Neuronal stem cell (in vitro differentiated cells): ENCODE data around the gene NOVA2.

Experiments
- DNase-seq: peaks from one replicate; pipeline ENCODE4 v3.0.0-alpha.2; 2013; ENCODE audit warnings: low spot score
- H2AFZ ChIP-seq: one replicate; pipeline ENCODE4 v1.6.1; 2013; ENCODE audit warnings: mild to moderate bottlenecking, low read length, inconsistent platforms
- H2AK5ac ChIP-seq: 2 replicates; pipeline ENCODE4 v1.6.1; 2013; ENCODE audit warnings: low read depth, mild to moderate bottlenecking, inconsistent platforms, low read length, moderate library complexity, mixed read lengths
- H2BK120ac ChIP-seq: 2 replicates; pipeline ENCODE4 v1.6.1; 2013; ENCODE audit warnings: low read depth, mild to moderate bottlenecking, inconsistent platforms, low read length, moderate library complexity, mixed read lengths
- H2BK12ac ChIP-seq: one replicate; pipeline ENCODE4 v1.6.1; 2013; ENCODE audit warnings: low read length, inconsistent platforms
- H2BK15ac ChIP-seq: 2 replicates; pipeline ENCODE4 v1.6.1; 2013; ENCODE audit warnings: mild to moderate bottlenecking, low read length, inconsistent platforms, mixed read lengths
- H2BK5ac ChIP-seq: one replicate; pipeline ENCODE4 v1.6.1; 2013; ENCODE audit warnings: inconsistent platforms, mild to moderate bottlenecking, low read length, moderate library complexity
- H3K14ac ChIP-seq: one replicate; pipeline ENCODE4 v1.6.1; 2013; ENCODE audit warnings: low read length, inconsistent platforms
- H3K18ac ChIP-seq: 2 replicates; pipeline ENCODE4 v1.6.1; 2013; ENCODE audit warnings: low read length, inconsistent platforms
- H3K23ac ChIP-seq: 2 replicates; pipeline ENCODE4 v1.6.1; 2013; ENCODE audit warnings: low read depth, mild to moderate bottlenecking, mixed read lengths, low read length, inconsistent platforms; ENCODE audit not compliant: poor library complexity
- H3K27ac ChIP-seq: replicated peaks from 3 replicates; pipeline ENCODE4 v1.5.1; 2013; ENCODE audit warnings: low read length, inconsistent platforms
- H3K27me3 ChIP-seq, 3 experiments: 2 replicates each; pipeline ENCODE4 v1.6.1; 2013; ENCODE audit warnings: low read length in 3 of 3, mild to moderate bottlenecking in 2 of 3, inconsistent platforms in 1 of 3, low read depth in 1 of 3, mixed read lengths in 1 of 3, moderate library complexity in 1 of 3; ENCODE audit not compliant: control insufficient read depth in 3 of 3, insufficient read depth in 3 of 3
- H3K36me3 ChIP-seq, 2 donors: replicated peaks in 1 of 2; 2 replicates each; pipeline ENCODE4 v1.6.1; 2013; ENCODE audit warnings: low read length in 2 of 2; ENCODE audit not compliant: control insufficient read depth in 2 of 2, insufficient read depth in 2 of 2
- H3K4ac ChIP-seq: 2 replicates; pipeline ENCODE4 v1.6.1; 2013; ENCODE audit warnings: inconsistent platforms, mild to moderate bottlenecking, low read length, moderate library complexity
- H3K4me1 ChIP-seq, 2 donors: 1 replicate in 1 of 2; 2 replicates in 1 of 2; pipeline ENCODE4 v1.6.1; 2013; ENCODE audit warnings: low read length in 2 of 2, low read depth in 1 of 2; ENCODE audit not compliant: control insufficient read depth in 2 of 2, insufficient read depth in 1 of 2
- H3K4me2 ChIP-seq: one replicate; pipeline ENCODE4 v1.6.1; 2013; ENCODE audit warnings: mild to moderate bottlenecking, low read length, inconsistent platforms; ENCODE audit not compliant: insufficient read depth, poor library complexity, severe bottlenecking
- H3K4me3 ChIP-seq, 2 donors: 2 replicates each; pipeline ENCODE4 v1.5.1; 2013; ENCODE audit warnings: low read length in 2 of 2, mild to moderate bottlenecking in 2 of 2, inconsistent platforms in 1 of 2, moderate library complexity in 1 of 2
- H3K79me1 ChIP-seq: one replicate; pipeline ENCODE4 v1.6.1; 2013; ENCODE audit warnings: low read depth, mild to moderate bottlenecking, inconsistent platforms, low read length, moderate library complexity
- H3K9ac ChIP-seq: one replicate; pipeline ENCODE4 v1.6.1; 2013; ENCODE audit warnings: mild to moderate bottlenecking, low read depth, low read length, inconsistent platforms; ENCODE audit not compliant: poor library complexity
- H3K9me3 ChIP-seq, 2 donors: replicated peaks in 1 of 2; 2 replicates each; pipeline versions ENCODE3 to v1.6.1; 2013; ENCODE audit warnings: low read length in 2 of 2, mild to moderate bottlenecking in 2 of 2, inconsistent platforms in 1 of 2, low read depth in 1 of 2, mixed read lengths in 1 of 2, moderate library complexity in 1 of 2; ENCODE audit not compliant: control insufficient read depth in 2 of 2, insufficient read depth in 1 of 2
- H4K8ac ChIP-seq: one replicate; pipeline ENCODE4 v1.6.1; 2013; ENCODE audit warnings: low read depth, mild to moderate bottlenecking, inconsistent platforms, low read length, moderate library complexity
- H4K91ac ChIP-seq: one replicate; pipeline ENCODE4 v1.6.1; 2013; ENCODE audit warnings: low read length, low read depth, mild to moderate bottlenecking, inconsistent platforms; ENCODE audit not compliant: poor library complexity
- WGBS, 2 donors: extraction: QIAGEN DNeasy Blood & Tissue Kit; methylation state at CpG; one replicate each; pipeline ENCODE4 v1.1.7; 2013; ENCODE audit warnings: missing lambda C conversion rate in 2 of 2, mixed read lengths in 1 of 2; ENCODE audit not compliant: insufficient read length in 2 of 2, insufficient replicate concordance in 1 of 2; ENCODE audit errors: extremely low coverage in 2 of 2; 5-methylcytosine and 5-hydroxymethylcytosine counted together

The NOVA2 gene

DNA sequence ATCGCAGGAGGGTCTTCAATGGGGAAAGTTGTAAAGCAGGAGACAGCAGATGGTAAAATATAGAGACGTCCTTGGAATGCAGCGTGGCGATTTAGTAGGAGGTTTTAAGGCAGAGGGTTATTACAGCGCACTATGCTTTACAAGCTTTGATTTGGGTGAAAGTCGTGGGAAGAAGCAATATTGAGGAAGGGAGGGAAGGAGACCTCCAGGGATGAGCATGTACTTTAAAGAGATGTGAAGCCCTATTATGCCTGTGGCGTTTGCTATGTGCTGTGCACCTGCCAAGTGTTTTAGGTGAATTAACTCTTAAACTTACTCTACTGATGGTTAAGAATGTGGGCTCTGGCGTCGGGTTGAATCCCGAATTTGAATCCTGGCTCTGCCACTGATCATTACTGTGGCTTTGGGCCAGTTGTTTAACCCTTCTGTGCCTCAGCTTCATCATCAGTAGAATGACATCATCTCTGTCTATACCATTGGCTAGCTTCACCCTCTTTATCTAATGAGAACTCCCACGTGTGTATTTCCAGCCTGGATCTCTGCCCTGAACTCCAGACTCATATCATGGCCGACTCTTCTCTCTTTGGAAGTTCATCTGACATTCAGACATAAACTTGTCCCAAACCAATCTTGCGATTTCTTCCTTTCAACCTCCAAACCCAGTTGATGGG, 22.2 kb upstream of the NOVA2 start:
- Histone ChIP-seq H3K4me1 (peaks cover 8 to 16% of the 10 kb centered on the region in 2 donors), H2BK12ac (no peak overlapping the region), H3K14ac (no peak overlapping the region), H3K9ac (no peak overlapping the region), H2BK15ac (no peak overlapping the region), H4K8ac (no peak overlapping the region), H2AFZ (peak overlapping the region; percentile 86), H2AK5ac (no peak overlapping the region), H3K23ac (no peak overlapping the region), H3K36me3 (peaks cover 0 to 2% of the 10 kb centered on the region in 2 donors), H3K4me3 (peak overlapping the region; percentile 73 to 95), H3K27me3 (peaks cover 0 to 3% (median 0%) of the 10 kb centered on the region in 3 experiments), H4K91ac (no peak overlapping the region), H3K4ac (no peak overlapping the region), H3K79me1 (peaks cover 3% of the 10 kb centered on the region), H2BK5ac (no peak overlapping the region), H3K18ac (no peak overlapping the region), H3K9me3 (no peaks in the 10 kb centered on the region), H3K27ac (no peak overlapping the region), H2BK120ac (no peak overlapping the region), H3K4me2 (peak overlapping the region; percentile 81)
- WGBS, 2 donors: no CpG with 5 or more reads among the region's 13 CpGs
- no peak for DNase-seq

GRCh38 chr19:45994998-45995714, 21.5 kb upstream of the NOVA2 start, which contains the start of gene CCDC61:
Gene CCDC61, plus strand, starts transcription at chr19:45995467. Its CDS starts 7,552 bp downstream, at chr19:46003019.
- no CpG with 5 or more reads among the region's 34 CpGs for WGBS, 2 donors
- H3K4ac ChIP-seq: no peak within 1 kb of the TSS
- peaks cover 5 to 12% of the 10 kb centered on the region in 2 donors for H3K4me1 ChIP-seq
- no peak within 1 kb of the TSS for H2AK5ac ChIP-seq
- no peak within 1 kb of the TSS for H2BK5ac ChIP-seq
- H4K91ac ChIP-seq: no peak within 1 kb of the TSS
- no peak within 1 kb of the TSS for H2BK120ac ChIP-seq
- H3K18ac ChIP-seq: peak within 1 kb of the TSS; percentile 86
- H3K27me3 ChIP-seq: peaks cover 0 to under 1% (median 0%) of the 10 kb centered on the region in 3 experiments
- no peaks in the 10 kb centered on the region for H3K9me3 ChIP-seq
- DNase-seq: peak; percentile 100
- no peaks in the 10 kb centered on the region for H3K79me1 ChIP-seq
- H3K36me3 ChIP-seq: peaks cover 0 to 2% of the 10 kb centered on the region in 2 donors
- peak within 1 kb of the TSS; percentile 73 to 95 for H3K4me3 ChIP-seq
- H3K9ac ChIP-seq: peak within 1 kb of the TSS; percentile 95
- H2BK15ac ChIP-seq: no peak within 1 kb of the TSS
- H3K23ac ChIP-seq: peak within 1 kb of the TSS; percentile 86
- H2AFZ ChIP-seq: peak within 1 kb of the TSS; percentile 86
- H3K4me2 ChIP-seq: peak within 1 kb of the TSS; percentile 81
- H2BK12ac ChIP-seq: no peak within 1 kb of the TSS
- no peak within 1 kb of the TSS for H3K14ac ChIP-seq
- H4K8ac ChIP-seq: no peak within 1 kb of the TSS
- peak within 1 kb of the TSS; percentile 14 for H3K27ac ChIP-seq

DNA sequence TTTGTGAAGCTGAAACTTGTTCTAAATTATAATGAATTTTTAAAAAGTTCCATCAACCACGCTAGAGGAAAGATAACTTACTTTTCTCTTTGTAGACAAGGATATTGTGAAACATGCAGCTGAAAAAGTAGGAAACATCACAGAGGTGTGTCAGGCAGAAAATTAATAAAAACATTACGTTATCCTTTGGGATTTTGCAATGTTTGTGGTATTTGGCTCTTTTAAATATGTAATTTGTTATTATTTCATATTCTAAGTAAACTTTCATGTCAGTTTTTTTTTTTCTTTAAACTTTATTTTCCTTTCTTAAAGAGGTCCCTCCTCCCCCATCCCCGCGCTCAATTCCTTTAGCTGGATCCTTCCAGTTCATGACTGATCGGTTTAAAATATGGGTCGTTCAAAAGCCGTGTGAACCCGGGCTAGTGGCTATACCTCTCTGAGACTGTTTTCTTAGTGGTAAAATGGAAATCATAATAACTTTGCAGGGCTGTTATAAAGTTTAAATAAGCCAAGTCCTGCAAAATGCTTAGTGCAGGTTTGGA, 20.9 kb upstream of the NOVA2 start:
- Histone ChIP-seq H3K4me1 (peaks cover 3 to 7% of the 10 kb centered on the region in 2 donors), H3K4ac (no peak overlapping the region), H4K8ac (no peak overlapping the region), H3K36me3 (peaks cover 0 to 2% of the 10 kb centered on the region in 2 donors), H3K79me1 (no peaks in the 10 kb centered on the region), H3K27ac (peak overlapping the region; percentile 14), H2BK12ac (no peak overlapping the region), H3K9ac (no peak overlapping the region), H3K27me3 (no peaks in the 10 kb centered on the region), H3K14ac (no peak overlapping the region), H2BK5ac (no peak overlapping the region), H2BK120ac (no peak overlapping the region), H3K18ac (no peak overlapping the region), H2AK5ac (no peak overlapping the region), H2BK15ac (no peak overlapping the region), H2AFZ (peak overlapping the region; percentile 77), H3K4me2 (peak overlapping the region; percentile 51), H3K4me3 (peak overlapping the region; percentile 23 to 73), H3K23ac (no peak overlapping the region), H4K91ac (no peak overlapping the region), H3K9me3 (no peaks in the 10 kb centered on the region)
- no CpG with 5 or more reads among the region's 8 CpGs for WGBS, 2 donors
- DNase-seq: no peak
